Activated CD8-positive, alpha-beta memory T cell treated with anti-CD3 and anti-CD28 coated beads, Interleukin-2, amount 10 ng/mL, durations not matched to agents 7 days and 5 days (primary cell): ENCODE data around the gene LRCH3. TPM values are rescaled to one million over a fixed set of nuclear protein-coding genes. Genes with fewer than 3 reads are reported as not detected.

Source experiments
- ATAC-seq: fragments of 150-1000 bp; cut with Tn5 transposase; one replicate; pipeline ENCODE4 v1.10.0; 2021; ENCODE audit warnings: moderate library complexity
- CTCF ChIA-PET: fragments of 350-600 bp; sonication (Branson Sonifier 250); formaldehyde crosslinking; loops from one replicate; lab custom pipeline; 2021; ENCODE audit warnings: antibody characterized with exemption; lab: Charles Lee
- DNase-seq: peaks from one replicate; pipeline ENCODE4 v3.0.0-alpha.2; 2020
- H3K27ac Mint-ChIP-seq: one replicate; pipeline ENCODE4 v1.8.0; 2021; ENCODE audit warnings: mild to moderate bottlenecking, mixed read lengths
- H3K27me3 Mint-ChIP-seq: one replicate; pipeline ENCODE4 v1.8.0; 2021; ENCODE audit warnings: mixed read lengths
- H3K36me3 Mint-ChIP-seq: one replicate; pipeline ENCODE4 v1.8.0; 2021; ENCODE audit warnings: mild to moderate bottlenecking, mixed read lengths
- H3K4me1 Mint-ChIP-seq: one replicate; pipeline ENCODE4 v1.8.0; 2021; ENCODE audit warnings: mixed read lengths
- H3K4me3 Mint-ChIP-seq: one replicate; pipeline ENCODE4 v1.8.0; 2021; ENCODE audit warnings: mild to moderate bottlenecking, moderate library complexity, mixed read lengths
- H3K9me3 Mint-ChIP-seq: one replicate; pipeline ENCODE4 v1.8.0; 2022; ENCODE audit warnings: low read depth, mixed read lengths
- total RNA-seq, 2 experiments: library from RNA; stranded (reverse); gene quantifications; one replicate each; pipeline ENCODE4 v1.2.3, GENCODE V29; 2021

The LRCH3 gene
- total RNA-seq, 2 experiments from 2014 or later: 62.2 to 62.6 TPM

DNA sequence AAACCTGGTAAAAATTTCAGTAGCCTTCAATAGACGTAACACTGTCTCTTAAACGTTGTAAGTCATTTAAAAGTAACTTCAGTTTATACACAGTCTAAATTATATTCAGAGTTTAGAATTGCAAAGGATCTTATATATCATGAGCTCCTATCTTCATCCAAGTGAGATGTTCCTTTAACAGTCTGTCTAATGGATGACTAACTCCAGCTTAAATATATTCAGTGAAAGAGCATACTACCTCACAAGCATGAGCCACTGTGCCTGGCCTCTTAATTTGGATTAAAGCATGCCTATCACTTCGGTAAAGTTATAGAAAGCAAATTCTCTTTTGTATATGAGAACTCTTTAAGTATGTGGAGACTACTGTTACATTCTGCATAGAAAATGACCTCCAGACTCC is 34.4 kb upstream of the LRCH3 start:
- no peak overlapping the region for H3K27ac Mint-ChIP-seq
- no peak for ATAC-seq
- H3K4me1 Mint-ChIP-seq: peaks cover 28% of the 10 kb centered on the region
- H3K27me3 Mint-ChIP-seq: no peaks in the 10 kb centered on the region
- DNase-seq: no peak
- no peak overlapping the region for H3K4me3 Mint-ChIP-seq
- CTCF ChIA-PET: no interaction called here
- H3K9me3 Mint-ChIP-seq: no peaks in the 10 kb centered on the region
- H3K36me3 Mint-ChIP-seq: peaks cover 12% of the 10 kb centered on the region

DNA sequence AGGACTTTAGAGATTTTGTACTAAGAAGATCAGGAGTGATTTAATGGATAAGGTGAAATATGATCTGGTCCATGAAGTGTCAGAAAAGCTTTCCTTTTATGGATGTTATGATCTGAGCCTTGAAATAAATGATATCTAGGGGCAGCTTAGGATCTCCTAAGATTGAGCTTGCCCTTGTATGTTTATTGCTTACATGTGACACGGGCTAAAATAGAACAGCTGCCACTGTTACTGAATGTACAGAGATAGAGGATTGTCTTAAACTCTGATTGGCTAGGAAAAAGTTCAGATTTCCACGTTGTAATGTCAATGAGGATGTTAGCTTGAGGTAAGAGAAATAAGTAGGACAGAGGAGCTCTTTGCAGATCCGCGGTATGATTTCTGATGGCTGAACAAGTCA is 32.5 kb upstream of the LRCH3 start:
- CTCF ChIA-PET: no interaction called here
- Mint-ChIP-seq H3K9me3 (no peaks in the 10 kb centered on the region), H3K36me3 (peaks cover 16% of the 10 kb centered on the region), H3K27ac (no peak overlapping the region), H3K4me1 (peaks cover 14% of the 10 kb centered on the region), H3K27me3 (no peaks in the 10 kb centered on the region), H3K4me3 (no peak overlapping the region)
- DNase-seq: no peak
- no peak for ATAC-seq

DNA sequence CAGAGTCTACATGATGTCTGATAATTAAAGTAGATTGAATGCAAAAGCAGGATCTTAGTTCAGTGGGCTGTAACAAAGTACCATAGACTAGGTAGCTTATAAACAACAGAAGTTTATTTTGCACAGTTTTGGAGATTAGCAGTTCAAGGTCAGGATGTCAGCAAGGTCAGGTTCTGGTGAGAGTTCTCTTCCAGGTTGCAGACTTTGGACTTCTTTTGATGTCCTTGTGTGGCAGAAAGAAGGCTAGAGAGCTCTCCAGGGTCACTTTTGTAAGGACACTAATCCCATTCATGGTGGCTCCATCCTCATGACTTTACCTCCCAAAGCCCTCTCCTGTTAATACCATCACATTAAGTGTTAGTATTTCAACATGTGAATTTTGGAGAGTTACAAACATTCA is 29.3 kb upstream of the LRCH3 start:
- DNase-seq: no peak
- Mint-ChIP-seq H3K27me3 (no peaks in the 10 kb centered on the region), H3K36me3 (peaks cover 19% of the 10 kb centered on the region), H3K4me3 (no peak overlapping the region), H3K27ac (no peak overlapping the region), H3K9me3 (no peaks in the 10 kb centered on the region), H3K4me1 (no peaks in the 10 kb centered on the region)
- CTCF ChIA-PET: no interaction called here
- ATAC-seq: no peak

DNA sequence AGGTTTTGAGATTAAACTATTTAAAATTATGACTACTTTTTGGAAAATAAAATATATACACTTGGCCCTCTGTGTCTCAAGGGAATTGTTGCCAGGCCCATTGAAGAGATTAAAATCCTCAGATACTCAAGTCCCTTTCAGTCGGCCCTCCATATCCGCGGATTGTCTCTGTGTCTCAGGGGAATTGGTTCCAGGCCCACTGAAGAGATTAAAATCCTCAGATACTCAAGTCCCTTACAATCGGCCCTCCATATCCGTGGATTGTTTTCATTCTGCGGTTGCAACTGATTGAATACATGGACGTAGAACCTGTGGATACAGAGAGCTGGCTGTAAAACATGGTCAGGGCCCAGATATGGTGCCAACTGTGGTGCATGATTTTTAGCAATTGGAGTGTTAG is 15.7 kb upstream of the LRCH3 start:
- CTCF ChIA-PET: interaction anchor here (0.7 to 1.3 kb wide), 3 partner anchors 12 to 76 kb away, joined by 3 to 4 read pairs (median 3); no protein-coding TSS in a partner anchor
- no peaks in the 10 kb centered on the region for H3K4me1 Mint-ChIP-seq

DNA sequence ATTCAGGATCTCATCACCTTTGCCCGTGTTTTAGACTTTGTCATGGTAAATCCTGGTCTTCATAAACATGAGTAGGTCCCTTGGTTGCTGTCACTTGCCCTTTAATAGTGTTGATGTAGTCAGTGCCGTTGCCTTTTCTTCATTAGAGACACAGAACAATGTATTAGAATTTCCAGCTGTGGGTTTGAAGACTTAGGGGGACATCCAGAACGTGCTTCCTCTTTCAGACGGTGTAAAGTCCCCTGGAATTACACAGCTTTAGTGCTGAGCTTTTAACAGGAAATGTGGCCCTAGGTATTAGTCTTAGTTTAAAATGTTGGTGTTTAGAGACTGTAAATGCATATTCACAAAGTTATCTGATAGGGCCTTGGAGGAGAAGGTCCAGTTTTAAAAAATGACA is 8.8 kb upstream of the LRCH3 start:
- DNase-seq (no peak), ATAC-seq (no peak)
- H3K27ac Mint-ChIP-seq: peak overlapping the region; percentile 42
- H3K9me3 Mint-ChIP-seq: no peaks in the 10 kb centered on the region
- CTCF ChIA-PET: interaction anchor here (1.3 to 2.1 kb wide), 2 partner anchors 10 kb away, joined by 4 to 5 read pairs; partner anchors contain the start of gene LRCH3
- peaks cover 2% of the 10 kb centered on the region for H3K4me1 Mint-ChIP-seq
- no peak overlapping the region for H3K4me3 Mint-ChIP-seq
- H3K36me3 Mint-ChIP-seq: peaks cover 30% of the 10 kb centered on the region
- H3K27me3 Mint-ChIP-seq: no peaks in the 10 kb centered on the region

More for the DNA sequence above, 15.7 kb upstream of the LRCH3 start:
- DNase-seq (no peak), ATAC-seq (no peak)
- peaks cover 44% of the 10 kb centered on the region for H3K36me3 Mint-ChIP-seq
- H3K9me3 Mint-ChIP-seq: no peaks in the 10 kb centered on the region
- no peak overlapping the region for H3K27ac Mint-ChIP-seq
- no peaks in the 10 kb centered on the region for H3K27me3 Mint-ChIP-seq
- no peak overlapping the region for H3K4me3 Mint-ChIP-seq

DNA sequence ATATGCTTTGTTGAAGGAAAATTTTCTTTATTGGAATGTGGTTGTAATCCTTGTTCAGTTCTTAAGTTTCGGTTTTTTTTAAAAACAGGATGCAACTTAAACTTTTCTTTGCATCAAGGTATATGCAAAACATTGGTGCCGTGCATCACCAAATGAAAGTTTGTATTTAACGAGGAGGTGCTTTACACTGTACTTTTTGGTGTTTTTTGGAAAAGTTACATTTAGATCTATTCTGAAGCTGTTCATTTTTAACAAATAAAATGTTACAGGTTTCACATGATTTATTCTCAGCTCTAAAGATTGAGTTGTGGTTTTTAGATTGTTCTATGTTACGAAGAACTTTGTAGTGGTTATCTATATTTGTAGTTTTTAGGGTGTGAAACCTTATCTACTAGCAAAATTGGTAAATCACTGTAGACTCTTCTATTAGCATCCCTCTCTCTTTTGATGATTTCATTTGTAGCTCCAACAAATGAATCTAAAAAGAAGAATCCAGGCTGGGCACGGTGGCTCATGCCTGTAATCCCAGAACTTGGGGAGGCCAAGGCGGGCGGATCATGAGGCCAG is 7.0 kb upstream of the LRCH3 start:
- ATAC-seq (no peak), DNase-seq (no peak)
- H3K9me3 Mint-ChIP-seq: no peaks in the 10 kb centered on the region
- no peak overlapping the region for H3K4me3 Mint-ChIP-seq
- H3K4me1 Mint-ChIP-seq: peaks cover 2% of the 10 kb centered on the region
- H3K27me3 Mint-ChIP-seq: no peaks in the 10 kb centered on the region
- CTCF ChIA-PET: interaction anchor here (1.1 to 2.1 kb wide), 3 partner anchors 10 to 48 kb away, joined by 3 to 5 read pairs (median 4); partner anchors contain the start of gene RUBCN
- peaks cover 19% of the 10 kb centered on the region for H3K36me3 Mint-ChIP-seq
- no peak overlapping the region for H3K27ac Mint-ChIP-seq

DNA sequence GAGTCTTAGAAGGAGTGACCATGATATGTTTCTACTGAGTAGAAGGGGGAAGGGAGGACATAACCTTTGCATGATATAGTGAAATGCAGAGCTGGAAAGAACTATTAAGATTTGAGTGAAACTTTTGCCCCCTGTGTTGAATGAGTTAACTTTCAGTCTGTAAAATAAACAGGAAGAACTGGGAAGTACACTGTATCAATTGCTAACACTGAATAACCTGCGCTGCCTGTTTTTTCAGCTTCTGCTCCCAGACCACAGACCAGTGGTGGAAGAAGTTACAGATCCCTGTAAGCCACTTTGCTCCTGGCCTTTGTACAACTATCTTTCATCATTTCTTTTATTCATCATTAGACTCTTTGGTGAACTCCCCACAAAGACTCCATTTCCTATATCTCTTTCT is 3.6 kb upstream of the LRCH3 start:
- H3K4me3 Mint-ChIP-seq: no peak overlapping the region
- H3K9me3 Mint-ChIP-seq: no peaks in the 10 kb centered on the region
- CTCF ChIA-PET: interaction anchor here (1.2 kb wide), 1 partner anchor 12 kb away, joined by 4 read pairs; no protein-coding TSS in a partner anchor
- DNase-seq (no peak), ATAC-seq (no peak)
- H3K36me3 Mint-ChIP-seq: peaks cover 3% of the 10 kb centered on the region
- H3K27me3 Mint-ChIP-seq: no peaks in the 10 kb centered on the region
- H3K4me1 Mint-ChIP-seq: peaks cover 7% of the 10 kb centered on the region
- no peak overlapping the region for H3K27ac Mint-ChIP-seq

DNA sequence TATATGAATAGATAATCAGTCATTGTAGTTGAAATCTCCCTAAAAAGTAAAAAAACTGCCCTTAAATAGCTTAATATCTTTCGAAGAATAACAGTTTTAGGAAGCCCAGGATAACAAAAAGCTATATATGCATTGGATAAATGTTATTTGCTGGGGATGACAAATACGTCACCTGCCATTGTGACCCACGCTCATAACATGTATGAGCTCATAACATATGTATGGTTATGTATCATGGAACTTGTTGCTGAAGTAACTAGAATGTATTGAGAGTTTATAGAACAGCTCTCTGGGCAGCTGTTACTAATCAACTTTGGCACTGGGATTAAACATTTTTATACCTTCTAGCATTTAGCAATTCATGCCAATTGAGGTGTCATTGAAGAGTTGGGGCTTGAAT is 1.7 kb upstream of the LRCH3 start:
- H3K27me3 Mint-ChIP-seq: no peaks in the 10 kb centered on the region
- H3K4me1 Mint-ChIP-seq: peaks cover 20% of the 10 kb centered on the region
- no peak overlapping the region for H3K4me3 Mint-ChIP-seq
- ATAC-seq (no peak), DNase-seq (no peak)
- CTCF ChIA-PET: interaction anchor here (0.9 to 1.3 kb wide), 3 partner anchors 12 to 40 kb away, joined by 3 to 4 read pairs (median 4); no protein-coding TSS in a partner anchor
- H3K36me3 Mint-ChIP-seq: no peaks in the 10 kb centered on the region
- H3K27ac Mint-ChIP-seq: no peak overlapping the region
- H3K9me3 Mint-ChIP-seq: no peaks in the 10 kb centered on the region

DNA sequence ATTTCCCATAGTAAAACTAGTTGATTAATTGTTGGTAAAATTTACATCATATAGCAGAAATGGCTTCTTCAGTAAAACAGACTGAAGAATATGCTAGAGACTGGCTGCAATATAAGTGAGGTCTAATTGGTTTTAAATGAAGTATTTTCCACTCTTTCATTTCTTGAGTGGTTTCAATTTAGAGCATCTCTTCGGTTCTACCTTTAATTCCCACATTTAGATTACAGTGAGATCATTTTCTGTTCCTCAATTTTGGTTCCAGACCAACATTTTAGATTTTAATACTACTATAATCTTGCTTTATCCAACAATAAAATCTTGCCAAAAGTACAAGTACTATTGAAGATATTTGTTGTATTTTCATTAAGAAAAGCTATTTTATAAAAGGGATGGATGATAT is 1.0 kb upstream of the LRCH3 start:
- CTCF ChIA-PET: interaction anchor here (2.5 kb wide), 1 partner anchor 41 kb away, joined by 8 read pairs; the partner anchor contains the start of gene FYTTD1
- no peaks in the 10 kb centered on the region for H3K27me3 Mint-ChIP-seq

DNA sequence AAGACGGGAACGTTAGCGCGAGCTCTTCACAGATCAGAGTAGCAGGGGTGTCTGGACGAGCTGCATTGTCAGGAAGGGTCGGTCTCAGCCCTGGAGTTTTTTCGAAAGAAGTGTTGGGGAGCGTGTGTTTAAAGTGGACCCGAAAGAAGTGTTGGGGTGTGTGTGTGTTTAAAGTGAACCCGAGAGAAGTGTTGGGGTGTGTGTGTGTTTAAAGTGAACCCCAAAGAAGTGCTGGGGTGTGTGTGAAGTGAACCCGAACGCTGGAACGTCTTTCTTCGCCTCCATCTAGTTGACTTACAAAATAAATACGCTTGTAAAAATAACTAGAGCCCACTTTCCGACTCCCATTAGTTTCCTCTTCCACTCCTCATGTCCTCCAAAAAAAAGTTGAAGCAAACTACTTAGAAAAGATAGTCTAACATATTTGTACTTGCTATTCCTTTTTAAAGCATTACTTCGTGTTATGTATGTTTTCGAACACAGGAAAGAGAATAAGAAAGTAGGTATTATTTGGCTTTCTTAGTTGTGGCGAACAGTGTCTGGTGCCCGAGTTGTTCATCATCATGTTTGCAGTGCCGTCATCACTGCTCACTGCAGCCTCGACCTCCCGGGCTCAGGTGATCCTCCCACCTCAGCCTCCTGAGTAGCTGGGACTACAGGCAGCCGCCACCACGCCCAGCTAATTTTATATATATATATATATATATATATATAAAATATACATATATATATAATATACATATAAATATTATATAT is 1.0 kb downstream of the LRCH3 start:
- DNase-seq (peak; percentile 66), ATAC-seq (peak; percentile 55)
- Mint-ChIP-seq H3K36me3 (peaks cover 2% of the 10 kb centered on the region), H3K4me1 (peaks cover 33% of the 10 kb centered on the region), H3K27ac (peak overlapping the region; percentile 94), H3K4me3 (peak overlapping the region; percentile 92), H3K9me3 (no peaks in the 10 kb centered on the region), H3K27me3 (no peaks in the 10 kb centered on the region)
- CTCF ChIA-PET: interaction anchor here (1.2 to 2.5 kb wide), 9 partner anchors 9 to 193 kb away, joined by 3 to 8 read pairs (median 6); partner anchors contain the start of genes FYTTD1 and RUBCN

More for the DNA sequence above, 1.0 kb upstream of the LRCH3 start:
- no peak for DNase-seq
- Mint-ChIP-seq H3K4me3 (peak overlapping the region; percentile 92), H3K4me1 (peaks cover 21% of the 10 kb centered on the region), H3K27ac (peak overlapping the region; percentile 94), H3K36me3 (no peaks in the 10 kb centered on the region), H3K9me3 (no peaks in the 10 kb centered on the region)
- ATAC-seq: no peak

DNA sequence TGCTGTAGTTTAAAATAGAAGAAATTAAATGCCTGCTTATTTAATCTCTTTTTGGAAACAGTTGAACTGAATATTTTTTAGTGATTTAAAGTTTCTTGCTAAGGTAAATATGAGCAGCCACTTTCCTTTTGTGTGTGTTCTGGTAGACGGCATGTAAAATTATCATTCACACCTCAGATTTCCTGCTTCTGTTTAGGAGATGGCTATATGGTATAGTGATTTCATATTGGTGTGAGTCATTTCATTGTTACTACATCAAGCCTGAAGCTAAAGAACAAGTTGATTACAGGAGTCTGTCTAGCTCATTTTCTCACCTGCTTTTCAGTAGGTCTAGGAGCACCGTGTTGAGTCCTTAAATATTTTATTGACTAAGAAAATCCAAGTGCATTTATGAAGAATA is 2.2 kb downstream of the LRCH3 start:
- H3K4me1 Mint-ChIP-seq: peaks cover 39% of the 10 kb centered on the region
- H3K9me3 Mint-ChIP-seq: no peaks in the 10 kb centered on the region
- CTCF ChIA-PET: interaction anchor here (0.7 to 2.0 kb wide), 6 partner anchors 8 to 57 kb away, joined by 3 to 7 read pairs (median 4); partner anchors contain the start of gene RUBCN
- no peak for DNase-seq
- H3K4me3 Mint-ChIP-seq: peak overlapping the region; percentile 62
- H3K27ac Mint-ChIP-seq: peak overlapping the region; percentile 77
- peak; percentile 35 for ATAC-seq
- H3K27me3 Mint-ChIP-seq: no peaks in the 10 kb centered on the region
- H3K36me3 Mint-ChIP-seq: peaks cover 3% of the 10 kb centered on the region

DNA sequence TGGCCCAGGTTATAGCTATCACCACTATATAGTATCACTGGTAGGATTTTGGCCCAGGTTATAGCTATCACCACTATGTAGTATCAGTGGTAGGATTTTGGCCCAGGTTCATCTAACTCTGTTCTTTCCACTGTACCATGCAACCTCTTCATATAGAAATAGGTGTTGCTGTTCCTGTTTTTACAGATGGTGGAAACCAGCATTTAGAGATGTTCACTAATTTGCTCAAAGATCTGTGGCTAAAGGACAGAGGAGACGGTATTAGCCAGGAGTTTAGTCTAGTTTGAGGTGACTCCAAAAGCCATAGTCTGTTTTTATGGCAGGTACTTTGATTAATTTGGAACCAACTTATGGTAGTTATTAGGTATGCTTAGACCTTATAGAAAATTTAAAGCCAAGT is 3.1 kb downstream of the LRCH3 start:
- Mint-ChIP-seq H3K4me3 (no peak overlapping the region), H3K4me1 (peaks cover 44% of the 10 kb centered on the region), H3K27ac (no peak overlapping the region), H3K36me3 (peaks cover 6% of the 10 kb centered on the region), H3K9me3 (no peaks in the 10 kb centered on the region), H3K27me3 (no peaks in the 10 kb centered on the region)
- DNase-seq (no peak), ATAC-seq (no peak)
- CTCF ChIA-PET: interaction anchor here (0.7 to 2.0 kb wide), 3 partner anchors 9 to 51 kb away, joined by 3 to 5 read pairs (median 4); no protein-coding TSS in a partner anchor

DNA sequence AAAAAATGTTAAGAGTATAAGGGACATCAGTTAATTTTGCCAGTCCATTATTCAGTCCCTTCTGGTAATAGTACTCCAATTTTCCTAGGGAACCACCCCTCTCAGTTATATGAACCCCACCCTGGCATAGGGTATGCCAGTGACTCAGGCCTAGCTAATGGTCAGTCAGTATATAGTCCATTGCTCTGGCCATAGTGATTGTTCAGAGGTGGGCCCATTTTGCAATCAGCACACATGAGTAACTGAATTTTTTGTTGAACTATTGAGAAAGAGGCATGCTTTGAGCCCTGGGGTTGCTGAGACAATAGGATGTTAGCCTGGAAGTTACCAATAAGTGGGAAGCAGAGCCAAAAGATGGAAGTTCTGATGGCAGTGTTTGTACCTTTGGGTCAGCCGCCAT is 4.1 kb downstream of the LRCH3 start:
- ATAC-seq (no peak), DNase-seq (no peak)
- H3K36me3 Mint-ChIP-seq: peaks cover 7% of the 10 kb centered on the region
- H3K27me3 Mint-ChIP-seq: no peaks in the 10 kb centered on the region
- no peak overlapping the region for H3K27ac Mint-ChIP-seq
- CTCF ChIA-PET: interaction anchor here (2.0 kb wide), 1 partner anchor 12 kb away, joined by 5 read pairs; no protein-coding TSS in a partner anchor
- H3K9me3 Mint-ChIP-seq: no peaks in the 10 kb centered on the region
- no peak overlapping the region for H3K4me3 Mint-ChIP-seq
- peaks cover 44% of the 10 kb centered on the region for H3K4me1 Mint-ChIP-seq
